ENCODE data around the gene PPARA.

The PPARA gene

DNA sequence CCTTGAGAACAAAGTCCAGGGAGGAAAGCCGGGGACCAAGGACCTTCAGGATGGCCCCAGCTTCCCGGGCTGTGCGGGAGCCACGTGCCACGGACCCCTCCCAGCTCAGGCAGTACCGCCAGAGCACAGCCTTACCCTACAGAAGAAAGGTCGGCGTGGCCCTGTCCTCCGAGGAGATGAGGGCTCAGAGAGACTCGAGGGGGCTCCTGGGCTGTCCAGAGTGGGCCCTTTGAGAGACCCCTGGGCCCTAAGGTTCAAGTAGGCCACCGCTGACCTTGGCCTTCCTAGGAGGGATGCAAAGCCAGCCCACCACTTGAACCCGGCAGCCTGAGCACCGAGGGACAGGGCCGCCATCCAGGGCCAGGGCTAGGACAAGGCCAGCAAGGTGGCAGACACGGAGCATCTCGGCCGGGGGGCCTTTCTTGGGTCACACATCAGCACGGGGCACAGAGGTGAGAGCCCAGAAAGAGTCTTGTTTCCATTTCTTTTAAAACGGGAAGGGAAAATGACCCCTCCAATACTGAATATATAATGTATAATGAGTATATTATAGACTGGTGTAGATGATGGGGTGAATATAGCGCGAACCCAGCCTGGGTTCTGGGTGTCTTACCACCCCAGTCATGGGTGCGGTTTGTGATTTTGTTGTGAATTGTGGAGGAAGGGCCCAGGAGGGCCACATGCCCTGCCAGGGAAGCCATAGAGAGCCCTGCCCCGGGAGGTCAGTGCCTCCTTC is 34.4 kb upstream of the PPARA start:
- TF ChIP-seq, protein P1, sequence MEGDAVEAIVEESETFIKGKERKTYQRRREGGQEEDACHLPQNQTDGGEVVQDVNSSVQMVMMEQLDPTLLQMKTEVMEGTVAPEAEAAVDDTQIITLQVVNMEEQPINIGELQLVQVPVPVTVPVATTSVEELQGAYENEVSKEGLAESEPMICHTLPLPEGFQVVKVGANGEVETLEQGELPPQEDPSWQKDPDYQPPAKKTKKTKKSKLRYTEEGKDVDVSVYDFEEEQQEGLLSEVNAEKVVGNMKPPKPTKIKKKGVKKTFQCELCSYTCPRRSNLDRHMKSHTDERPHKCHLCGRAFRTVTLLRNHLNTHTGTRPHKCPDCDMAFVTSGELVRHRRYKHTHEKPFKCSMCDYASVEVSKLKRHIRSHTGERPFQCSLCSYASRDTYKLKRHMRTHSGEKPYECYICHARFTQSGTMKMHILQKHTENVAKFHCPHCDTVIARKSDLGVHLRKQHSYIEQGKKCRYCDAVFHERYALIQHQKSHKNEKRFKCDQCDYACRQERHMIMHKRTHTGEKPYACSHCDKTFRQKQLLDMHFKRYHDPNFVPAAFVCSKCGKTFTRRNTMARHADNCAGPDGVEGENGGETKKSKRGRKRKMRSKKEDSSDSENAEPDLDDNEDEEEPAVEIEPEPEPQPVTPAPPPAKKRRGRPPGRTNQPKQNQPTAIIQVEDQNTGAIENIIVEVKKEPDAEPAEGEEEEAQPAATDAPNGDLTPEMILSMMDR (IDR thresholded peaks at IDR 0.05; ENCODE audit: insufficient read depth, low read length, poor library complexity, severe bottlenecking), result no peak
- no peaks in the 10 kb centered on the region for H3K36me3 ChIP-seq (ENCODE audit: control insufficient read depth, insufficient read depth, low read length)
- no peak overlapping the region for H3K4me3 ChIP-seq (replicated peaks; ENCODE audit: low read depth, low read length)
- no peak for DNase-seq (ENCODE audit: extremely low read depth, insufficient read length)
- no peaks in the 10 kb centered on the region for H3K27me3 ChIP-seq (replicated peaks; ENCODE audit: control insufficient read depth, insufficient read depth, low read length)

DNA sequence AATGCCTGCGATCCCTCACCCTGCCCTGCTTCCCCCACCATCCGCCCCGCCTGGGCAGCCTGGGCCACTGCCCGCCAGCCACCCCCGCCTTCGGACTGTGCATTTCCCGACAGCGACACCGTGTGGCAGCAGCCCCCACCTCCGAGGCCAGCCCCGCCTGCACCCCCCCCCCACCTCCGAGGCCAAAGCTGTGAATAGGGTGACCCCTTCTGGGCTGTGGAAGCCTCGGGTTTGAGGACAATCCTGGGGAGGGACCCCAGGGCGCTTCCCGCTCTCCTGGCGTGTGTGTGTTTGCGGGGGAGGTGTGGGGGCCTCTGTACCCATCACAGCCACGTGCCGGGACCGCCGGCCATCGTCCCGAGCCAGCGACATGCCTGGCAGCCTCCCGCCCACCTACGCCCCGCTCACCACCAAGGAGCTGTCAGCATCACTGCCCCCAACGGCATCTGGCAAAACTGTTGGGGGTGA is 33.8 kb upstream of the PPARA start:
- no peak overlapping the region for H3K4me3 ChIP-seq (replicated peaks; ENCODE audit: low read depth, low read length)

DNA sequence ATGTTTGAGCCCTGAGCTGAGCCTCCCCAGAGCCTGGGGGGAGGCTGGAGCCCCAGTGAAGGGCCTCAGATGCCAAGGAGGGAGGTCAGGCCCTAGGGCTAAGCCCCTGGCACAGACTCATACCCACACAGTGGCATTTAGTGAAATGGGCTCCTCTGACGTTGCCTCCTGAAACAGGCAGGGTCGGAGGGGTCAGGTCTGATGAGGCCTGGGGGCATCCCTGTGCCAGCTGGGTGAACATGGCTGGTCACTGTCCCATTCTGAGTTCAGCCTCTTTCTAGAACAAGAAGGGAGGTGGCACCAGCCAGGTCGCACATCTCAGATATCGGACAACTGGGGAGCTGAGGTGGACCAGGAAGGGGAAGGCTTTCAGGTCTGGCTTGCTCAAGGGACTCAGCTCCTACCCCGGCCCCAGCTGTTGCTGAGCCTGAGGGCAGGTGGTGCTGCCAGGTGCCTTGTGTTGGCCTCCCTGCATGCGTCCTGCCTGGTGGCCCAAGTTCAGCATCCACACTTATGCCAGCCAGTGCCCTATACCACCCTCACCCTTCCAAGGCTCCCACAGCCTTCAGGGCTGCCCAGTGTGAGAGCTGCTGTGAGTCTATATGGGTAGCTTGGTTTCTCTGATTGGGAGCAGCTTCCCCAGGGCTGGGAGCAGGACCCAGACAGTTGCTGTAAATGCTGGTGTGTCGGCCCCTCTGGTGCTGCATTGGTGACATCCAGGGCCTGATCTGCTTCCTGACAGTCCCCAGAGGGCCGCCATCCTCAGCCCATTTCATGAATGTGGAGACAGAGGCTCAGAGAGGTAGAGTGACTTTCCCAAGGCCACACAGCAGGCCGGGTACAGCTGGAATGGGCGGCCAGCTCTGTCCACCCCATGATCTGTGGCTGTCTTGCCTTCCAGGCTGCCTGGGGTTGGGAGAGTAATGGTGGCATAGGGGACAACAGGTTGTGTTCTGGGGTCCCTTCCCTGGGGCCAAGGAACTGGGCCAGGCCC is 32.8 kb upstream of the PPARA start:
- Histone ChIP-seq H3K27me3 (replicated peaks; ENCODE audit: control insufficient read depth, insufficient read depth, low read length) (no peaks in the 10 kb centered on the region), H3K4me3 (replicated peaks; ENCODE audit: low read depth, low read length) (no peak overlapping the region), H3K36me3 (ENCODE audit: control insufficient read depth, insufficient read depth, low read length) (no peaks in the 10 kb centered on the region)
- TF ChIP-seq, protein P1 (IDR thresholded peaks at IDR 0.05; ENCODE audit: insufficient read depth, low read length, poor library complexity, severe bottlenecking), result no peak
- no peak for DNase-seq (ENCODE audit: extremely low read depth, insufficient read length)

More for the DNA sequence above, 33.8 kb upstream of the PPARA start:
- DNase-seq (ENCODE audit: extremely low read depth, insufficient read length), result peak; percentile 86
- Histone ChIP-seq H3K36me3 (ENCODE audit: control insufficient read depth, insufficient read depth, low read length) (no peaks in the 10 kb centered on the region), H3K27me3 (replicated peaks; ENCODE audit: control insufficient read depth, insufficient read depth, low read length) (no peaks in the 10 kb centered on the region)
- TF ChIP-seq, protein P1 (IDR thresholded peaks at IDR 0.05; ENCODE audit: insufficient read depth, low read length, poor library complexity, severe bottlenecking), result peak; percentile 98

DNA sequence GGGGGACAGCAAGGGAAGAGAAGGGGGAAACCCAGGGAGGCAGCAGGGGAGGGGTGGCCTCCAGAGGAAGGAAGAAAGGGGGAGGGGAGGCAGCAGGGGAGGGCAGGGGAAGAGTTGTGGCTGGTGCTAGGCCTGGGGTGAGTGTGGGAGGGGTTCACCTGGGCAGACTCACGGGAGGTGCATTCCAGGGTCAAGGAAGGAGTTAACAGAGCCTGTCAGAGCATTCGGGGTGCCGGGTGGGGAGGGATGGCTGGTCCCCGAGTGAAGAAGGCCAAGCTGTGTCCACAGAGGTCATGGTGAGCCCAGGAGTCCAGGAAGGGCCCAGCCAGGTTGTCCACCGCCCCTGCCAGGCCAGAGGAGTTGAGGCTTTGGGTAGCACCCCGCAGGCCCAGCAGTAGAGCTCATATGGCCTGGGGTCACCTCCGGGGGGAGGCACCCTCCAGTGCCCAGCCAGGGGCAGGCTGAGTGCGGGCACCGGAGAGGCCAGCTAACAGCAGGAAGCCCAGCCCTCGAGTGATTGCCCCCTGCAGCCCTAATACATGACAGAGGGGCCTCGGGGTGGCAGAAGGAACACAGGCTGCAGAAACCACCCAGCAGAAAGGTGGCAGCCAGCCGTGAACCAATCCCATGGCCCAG is 31.1 kb upstream of the PPARA start:
- TF ChIP-seq, protein P1 (IDR thresholded peaks at IDR 0.05; ENCODE audit: insufficient read depth, low read length, poor library complexity, severe bottlenecking), result no peak

DNA sequence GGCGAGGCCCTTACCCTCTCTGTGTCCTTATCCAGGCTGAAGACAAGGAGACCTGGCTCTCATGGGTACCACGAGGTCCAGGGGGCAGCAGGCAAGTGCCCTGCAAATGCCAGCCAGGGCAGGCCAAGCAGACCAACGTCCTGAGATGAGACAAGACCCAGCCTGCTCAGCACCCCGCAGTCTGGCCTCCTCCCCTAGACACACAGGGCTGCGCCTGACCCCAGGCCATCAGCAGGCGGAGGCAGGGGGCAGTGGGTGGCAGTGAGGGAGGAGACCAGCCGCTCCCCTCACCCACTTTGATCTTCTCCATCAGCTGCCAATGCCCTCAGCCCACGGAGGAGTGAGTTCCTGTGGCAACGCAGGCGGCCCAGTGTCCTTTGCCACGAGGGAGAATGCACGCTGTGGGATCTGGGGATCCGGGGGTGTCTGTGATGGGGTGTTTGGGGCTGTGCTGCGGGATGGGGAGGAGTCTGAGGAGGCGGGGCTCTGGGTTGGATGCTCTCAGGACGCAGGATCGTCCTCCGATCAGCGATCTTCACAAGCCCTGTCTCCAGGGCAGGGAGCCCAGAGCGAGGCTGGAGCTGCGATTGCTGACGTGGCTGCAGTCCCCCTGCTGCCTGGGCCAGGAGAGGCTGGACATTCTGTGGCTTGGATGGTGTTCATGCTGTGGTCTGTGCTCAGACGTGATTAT is 30.5 kb upstream of the PPARA start:
- Histone ChIP-seq H3K27me3 (replicated peaks; ENCODE audit: control insufficient read depth, insufficient read depth, low read length) (no peaks in the 10 kb centered on the region), H3K4me3 (replicated peaks; ENCODE audit: low read depth, low read length) (no peak overlapping the region), H3K36me3 (ENCODE audit: control insufficient read depth, insufficient read depth, low read length) (no peaks in the 10 kb centered on the region)
- DNase-seq (ENCODE audit: extremely low read depth, insufficient read length), result no peak
- TF ChIP-seq, protein P1 (IDR thresholded peaks at IDR 0.05; ENCODE audit: insufficient read depth, low read length, poor library complexity, severe bottlenecking), result no peak

More for the DNA sequence above, 31.1 kb upstream of the PPARA start:
- no peak overlapping the region for H3K4me3 ChIP-seq (replicated peaks; ENCODE audit: low read depth, low read length)
- no peaks in the 10 kb centered on the region for H3K27me3 ChIP-seq (replicated peaks; ENCODE audit: control insufficient read depth, insufficient read depth, low read length)
- H3K36me3 ChIP-seq (ENCODE audit: control insufficient read depth, insufficient read depth, low read length), result no peaks in the 10 kb centered on the region
- DNase-seq (ENCODE audit: extremely low read depth, insufficient read length), result no peak
